GM12878 (cell line): ENCODE data around the gene MEIOSIN. TPM values are rescaled to one million over a fixed set of nuclear protein-coding genes. Genes with fewer than 3 reads are reported as not detected.

Experiments used
- ATAC-seq: fragments of 200-7000 bp; cut with Tn5 transposase; 3 replicates; pipeline ENCODE4 v1.9.1; 2020; ENCODE audit warnings: mild to moderate bottlenecking, moderate library complexity
- BruUV-seq: library from RNA; stranded (reverse); fragments of 400-500 nt; replicated peaks from 2 replicates; lab custom pipeline; 2021; lab: Mats Ljungman, UMichigan
- CTCF ChIA-PET: fragments of 300-600 bp; sonication (Branson Sonifier 250); formaldehyde crosslinking; extraction: SDS; loops from one replicate; lab custom pipeline; 2021; ENCODE audit warnings: inconsistent platforms; lab: Yijun Ruan, JAX
- POLR2A ChIA-PET: fragments of 350-600 bp; formaldehyde crosslinking; extraction: SDS; loops from one replicate; lab custom pipeline; 2021; ENCODE audit warnings: inconsistent platforms; lab: Charles Lee
- RAD21 ChIA-PET: fragments of 300-600 bp; sonication (Branson Sonifier 250); formaldehyde crosslinking; loops from one replicate; lab custom pipeline; 2023; ENCODE audit warnings: antibody characterized with exemption; ENCODE audit not compliant: unreplicated experiment; lab: Charles Lee
- SMC1A ChIA-PET: fragments of 300-600 bp; sonication (Branson Sonifier 250); formaldehyde crosslinking; loops from one replicate; lab custom pipeline; 2023; ENCODE audit not compliant: unreplicated experiment, uncharacterized antibody; lab: Charles Lee
- DNase-seq: peaks from one replicate; pipeline ENCODE4 v3.0.0-alpha.2; 2011; ENCODE audit warnings: low read depth, low spot score
- FAIRE-seq: peaks from 3 replicates; lab custom pipeline; 2011; peaks lifted over from hg19 to GRCh38; lab: Jason Lieb, UNC
- H2AFZ ChIP-seq: 2 replicates; pipeline ENCODE4 v1.6.0; 2011; ENCODE audit warnings: low read depth, low read length, control low read depth; ENCODE audit not compliant: control insufficient read depth
- H3K27ac ChIP-seq: 2 replicates; pipeline ENCODE4 v1.5.1; 2011; ENCODE audit warnings: control low read depth; ENCODE audit not compliant: control insufficient read depth, insufficient read depth
- H3K27me3 ChIP-seq, 2 experiments: replicated peaks in 1 of 2; 2 replicates each; pipeline versions ENCODE4 v1.6.0 to v1.6.1; 2011; ENCODE audit warnings: low read length in 1 of 2; ENCODE audit not compliant: control insufficient read depth in 2 of 2, insufficient read depth in 2 of 2
- H3K36me3 ChIP-seq, 2 experiments: 2 replicates each; pipeline ENCODE4 v1.5.1; 2011; ENCODE audit warnings: low read length in 1 of 2; ENCODE audit not compliant: control insufficient read depth in 2 of 2, insufficient read depth in 2 of 2
- H3K4me1 ChIP-seq: 2 replicates; pipeline ENCODE4 v1.6.1; 2011; ENCODE audit warnings: mild to moderate bottlenecking, low read length, moderate library complexity, mixed read lengths; ENCODE audit not compliant: control insufficient read depth, insufficient read depth
- H3K4me2 ChIP-seq: 2 replicates; pipeline ENCODE4 v1.6.0; 2011; ENCODE audit warnings: control low read depth; ENCODE audit not compliant: control insufficient read depth, insufficient read depth
- H3K4me3 ChIP-seq: fragments of 200-600 bp; sonication (generic); 2 replicates; pipeline ENCODE4 v1.5.1; 2016
- H3K79me2 ChIP-seq: 2 replicates; pipeline ENCODE4 v1.6.0; 2011; ENCODE audit warnings: low read length; ENCODE audit not compliant: control insufficient read depth, insufficient read depth
- H3K9ac ChIP-seq: 2 replicates; pipeline ENCODE4 v1.8.0; 2011; ENCODE audit warnings: low read length, control low read depth, mixed read lengths; ENCODE audit not compliant: control insufficient read depth, insufficient read depth
- H3K9me3 ChIP-seq: replicated peaks from 3 replicates; pipeline ENCODE4 v1.5.1; 2011; ENCODE audit warnings: mild to moderate bottlenecking, low read length; ENCODE audit not compliant: control insufficient read depth, insufficient read depth
- H4K20me1 ChIP-seq: 2 replicates; pipeline ENCODE4 v1.6.0; 2011; ENCODE audit not compliant: control insufficient read depth, insufficient read depth
- ASH2L ChIP-seq: fragments of 300-600, 200-600 bp; sonication (generic); IDR thresholded peaks from 2 replicates; pipeline ENCODE4 v1.6.1; 2017; ENCODE audit warnings: low read depth, mild to moderate bottlenecking, borderline replicate concordance
- BCL11A ChIP-seq: IDR thresholded peaks from 2 replicates; pipeline ENCODE4 v1.6.1; 2011; ENCODE audit warnings: low read depth, low read length
- BHLHE40 ChIP-seq, 2 experiments: fragments of 450-650 bp in 1 of 2; IDR thresholded peaks; 2 replicates each; pipeline ENCODE4 v1.6.1; 2011 to 2017; ENCODE audit warnings: low read depth in 2 of 2, borderline replicate concordance in 1 of 2, improper control_type of control experiment in 1 of 2, low read length in 1 of 2, mild to moderate bottlenecking in 1 of 2
- DPF2 ChIP-seq: fragments of 450-650 bp; IDR thresholded peaks from 2 replicates; pipeline ENCODE4 v1.6.1; 2017; ENCODE audit warnings: mild to moderate bottlenecking
- HCFC1 ChIP-seq: fragments of 150-350 bp; IDR thresholded peaks from 2 replicates; pipeline ENCODE4 v1.6.1; 2014; ENCODE audit warnings: low read length
- HDAC6 ChIP-seq: fragments of 200-600 bp; sonication (generic); IDR thresholded peaks from one replicate; pipeline ENCODE4 v1.8.0; 2017; ENCODE audit warnings: antibody characterized with exemption; ENCODE audit not compliant: unreplicated experiment
- MEF2A ChIP-seq: IDR thresholded peaks from 2 replicates; pipeline ENCODE4 v1.6.1; 2011; ENCODE audit warnings: low read depth, mild to moderate bottlenecking, low read length, moderate library complexity; ENCODE audit not compliant: insufficient read depth
- NFIC ChIP-seq: IDR thresholded peaks from 2 replicates; pipeline ENCODE4 v1.6.1; 2012; ENCODE audit warnings: low read depth, mild to moderate bottlenecking, inconsistent platforms, low read length, moderate library complexity
- NFYB ChIP-seq: IDR thresholded peaks from 2 replicates; pipeline ENCODE4 v1.6.1; 2011; ENCODE audit warnings: low read depth, mild to moderate bottlenecking, low read length, improper control_type of control experiment, moderate library complexity; ENCODE audit not compliant: insufficient read depth
- PBX3 ChIP-seq: IDR thresholded peaks from 2 replicates; pipeline ENCODE4 v1.6.1; 2011; ENCODE audit warnings: mild to moderate bottlenecking, low read depth, low read length, moderate library complexity; ENCODE audit not compliant: insufficient replicate concordance
- PKNOX1 ChIP-seq: fragments of 450-650 bp; IDR thresholded peaks from 2 replicates; pipeline ENCODE4 v1.6.1; 2016; ENCODE audit warnings: mild to moderate bottlenecking
- RB1 ChIP-seq: fragments of 450-650 bp; formaldehyde crosslinking; IDR thresholded peaks from 2 replicates; pipeline ENCODE4 v1.6.1; 2017; ENCODE audit warnings: mild to moderate bottlenecking, borderline replicate concordance
- RFX5 ChIP-seq: IDR thresholded peaks from 2 replicates; pipeline ENCODE4 v1.6.1; 2011; ENCODE audit warnings: low read depth, low read length, improper control_type of control experiment
- SMC3 ChIP-seq: IDR thresholded peaks from 2 replicates; pipeline ENCODE4 v1.6.1; 2011; ENCODE audit warnings: low read length, improper control_type of control experiment, borderline replicate concordance
- SP1 ChIP-seq: IDR thresholded peaks from one replicate; pipeline ENCODE4 v1.6.1; 2011; ENCODE audit warnings: low read depth, low read length
- SPI1 ChIP-seq: IDR thresholded peaks from 2 replicates; pipeline ENCODE4 v1.6.1; 2011; ENCODE audit warnings: low read depth, mild to moderate bottlenecking, low read length, moderate library complexity, borderline replicate concordance; ENCODE audit not compliant: insufficient read depth
- STAT1 ChIP-seq: fragments of 450-650 bp; conservative IDR thresholded peaks from 2 replicates; pipeline ENCODE4 v1.6.1; 2014; ENCODE audit warnings: antibody characterized with exemption, mild to moderate bottlenecking
- SUPT20H ChIP-seq: IDR thresholded peaks from 2 replicates; pipeline ENCODE4 v1.6.1; 2011; ENCODE audit warnings: low read depth, mild to moderate bottlenecking, low read length, moderate library complexity, borderline replicate concordance; ENCODE audit not compliant: control insufficient read depth
- TARDBP ChIP-seq: IDR thresholded peaks from 2 replicates; pipeline ENCODE4 v1.6.1; 2016; ENCODE audit warnings: borderline replicate concordance
- TCF12 ChIP-seq: IDR thresholded peaks from 2 replicates; pipeline ENCODE4 v1.6.1; 2011; ENCODE audit warnings: low read depth, mild to moderate bottlenecking, low read length
- ZBED1 ChIP-seq: IDR thresholded peaks from 2 replicates; pipeline ENCODE4 v1.6.1; 2016; ENCODE audit warnings: borderline replicate concordance
- WGBS: methylation state at CpG from one replicate; pipeline ENCODE4 v1.1.6; 2016; ENCODE audit warnings: low lambda C conversion rate; ENCODE audit not compliant: insufficient replicate concordance, insufficient coverage; ENCODE audit errors: missing lambda C conversion rate; 5-methylcytosine and 5-hydroxymethylcytosine counted together
- in situ Hi-C: fragments of 300-500 bp; cut with MboI; formaldehyde crosslinking; loops from 9 replicates; pipeline ENCODE4 v1.14.3; 2018; ENCODE audit warnings: mixed read lengths
- intact Hi-C: fragments of 100-400 bp; cut with micrococcal nuclease; formaldehyde crosslinking; loops from one replicate; pipeline ENCODE4 v1.14.2; 2022; ENCODE audit not compliant: unreplicated experiment
- polyA plus RNA-seq, 11 experiments: library from polyadenylated mRNA; depleted of rRNA in 4 of 11; unstranded in 6 of 11; stranded (reverse) in 5 of 11; fragments of >200 nt; fragmentation: Nextera tagmentation in 4 of 11; fragmentation: Illumina TruSeq in 1 of 11; extraction: Ambion mirVana in 4 of 11; extraction: Trizol in 1 of 11; gene quantifications; 1 replicate in 1 of 11; 2 replicates in 10 of 11; pipeline versions ENCODE4 v1.2.1 to v1.2.3, GENCODE V29; 2011 to 2016; ENCODE audit warnings: inconsistent platforms in 2 of 11, missing spikeins in 2 of 11, low read depth in 1 of 11
- total RNA-seq, 4 experiments: library from RNA; depleted of rRNA in 3 of 4; stranded (reverse); fragments of >200 nt in 3 of 4; fragmentation: Illumina TruSeq in 1 of 4; extraction: Trizol in 1 of 4; gene quantifications; 2 replicates each; pipeline versions ENCODE4 v1.2.1 to v1.2.3, GENCODE V29; 2013 to 2021

MEIOSIN gene
- total and polyA plus RNA-seq, 10 of the 15 experiments (the other 5 are each of a cell fraction or from before 2014, with no cell fraction given): 0.05 to 0.66 (median 0.14) TPM; not detected in 4

GRCh38 chr19:45767881-45768654 lies 34.8 kb downstream of the MEIOSIN start:
- CTCF ChIA-PET: interaction anchor here (0.9 to 4.5 kb wide), 10 partner anchors 11 to 226 kb away, joined by 3 to 110 read pairs (median 8); partner anchors contain the start of genes QPCTL and SNRPD2
- ATAC-seq: peak; percentile 1
- Histone ChIP-seq H3K36me3 (no peaks in the 10 kb centered on the region), H2AFZ (peak overlapping the region; percentile 49), H3K27me3 (no peaks in the 10 kb centered on the region), H4K20me1 (no peaks in the 10 kb centered on the region), H3K4me1 (peaks cover 4% of the 10 kb centered on the region), H3K9ac (peak overlapping the region; percentile 75; the same call in 1 of the 2 replicates), H3K4me2 (peak overlapping the region; percentile 77), H3K9me3 (no peaks in the 10 kb centered on the region), H3K4me3 (peak overlapping the region; percentile 98), H3K79me2 (no peaks in the 10 kb centered on the region; the same call in 1 of the 2 replicates), H3K27ac (peak overlapping the region; percentile 9)
- 10% methylated on average over 85 of the region's 102 CpGs for WGBS
- SMC1A ChIA-PET: interaction anchor here (1.2 to 3.2 kb wide), 7 partner anchors 11 to 114 kb away, joined by 3 to 17 read pairs (median 7); partner anchors contain the start of genes DMWD, FBXO46 and SYMPK
- DNase-seq: no peak
- RAD21 ChIA-PET: interaction anchor here (1.3 to 3.6 kb wide), 9 partner anchors 27 to 126 kb away, joined by 4 to 63 read pairs (median 25); partner anchors contain the start of genes FBXO46, FOXA3, QPCTL and SNRPD2
- no peak for FAIRE-seq
- no TSS peak for BruUV-seq
- intact Hi-C loops (loop anchor here (2.0 to 5.0 kb wide), 3 partner anchors 25 to 76 kb away; partner anchors contain the start of genes DMWD, FBXO46, MEIOSIN and QPCTL), in situ Hi-C loops (no loop called here)
- POLR2A ChIA-PET: interaction anchor here (0.6 to 3.3 kb wide), 16 partner anchors 11 to 708 kb away, joined by 3 to 28 read pairs (median 9); partner anchors contain the start of genes DMWD, FBXO46, IRF2BP1 and QPCTL
- TF ChIP-seq NFIC (no peak), TARDBP (no peak), TCF12 (peak; percentile 37; the same call in 1 of the 2 replicates), BHLHE40 (IDR thresholded peaks at IDR 0.05; ENCODE audit: borderline replicate concordance in 1 of 2, low read depth in 2 of 2, low read length in 1 of 2) (peak in 1 of 2 experiments; percentile 59; a peak in 2 of 4 replicates), RB1 (no peak), RFX5 (no peak), STAT1 (no peak), MEF2A (no peak), HCFC1 (no peak), NFYB (no peak), ZBED1 (no peak), ASH2L (no peak), SP1 (no peak), SPI1 (no peak), SMC3 (0 out of 2 replicates have a peak, but pooled peaks have one; percentile 6), SUPT20H (no peak), HDAC6 (peak; percentile 91), BCL11A (no peak), PBX3 (no peak), DPF2 (peak; percentile 81), PKNOX1 (peak; percentile 59; the same call in 1 of the 2 replicates)
